GM04503 (cell line): ENCODE measurements around the gene TCERG1L.

Experiments
- DNase-seq: peaks from one replicate; pipeline ENCODE4 v3.0.0-alpha.2; 2012; ENCODE audit warnings: low read depth

Gene TCERG1L

GRCh38 chr10:131270461-131271190 is 40.9 kb downstream of the TCERG1L start:
- DNase-seq, result no peak

- no peak for DNase-seq
These were observed 41.6 kb downstream of the TCERG1L start for GRCh38 chr10:131269776-131270460.

- no peak for DNase-seq
These were observed 43.8 kb downstream of the TCERG1L start for GRCh38 chr10:131267814-131268095.

- DNase-seq, result no peak
These were observed 44.3 kb downstream of the TCERG1L start for GRCh38 chr10:131266936-131267813.

GRCh38 chr10:131264110-131264788 is 47.3 kb downstream of the TCERG1L start:
- no peak for DNase-seq

GRCh38 chr10:131261890-131262475 is 49.5 kb downstream of the TCERG1L start:
- no peak for DNase-seq

- DNase-seq, result no peak
These were observed 50.9 kb downstream of the TCERG1L start for GRCh38 chr10:131260452-131261211.

- DNase-seq, result no peak
These were observed 51.5 kb downstream of the TCERG1L start for GRCh38 chr10:131260031-131260430.

- DNase-seq, result no peak
These were observed 52.0 kb downstream of the TCERG1L start for GRCh38 chr10:131259535-131259934.

GRCh38 chr10:131258256-131258655 is 53.3 kb downstream of the TCERG1L start:
- DNase-seq, result no peak

- DNase-seq, result no peak
These were observed 54.5 kb downstream of the TCERG1L start for GRCh38 chr10:131257027-131257426.

- DNase-seq, result no peak
These were observed 56.7 kb downstream of the TCERG1L start for GRCh38 chr10:131254859-131255252.

- no peak for DNase-seq
These were observed 57.3 kb downstream of the TCERG1L start for GRCh38 chr10:131253931-131254858.

- no peak for DNase-seq
These were observed 58.8 kb downstream of the TCERG1L start for GRCh38 chr10:131252567-131253276.

GRCh38 chr10:131251146-131251541 is 60.4 kb downstream of the TCERG1L start:
- no peak for DNase-seq

GRCh38 chr10:131250454-131251145 is 60.9 kb downstream of the TCERG1L start:
- no peak for DNase-seq

GRCh38 chr10:131249955-131250344 is 61.6 kb downstream of the TCERG1L start:
- no peak for DNase-seq

- no peak for DNase-seq
These were observed 62.1 kb downstream of the TCERG1L start for GRCh38 chr10:131249238-131249954.
